Pancreas (tissue), 10 donors: ENCODE measurements around the gene DUSP16. TPM values are rescaled to one million over a fixed set of nuclear protein-coding genes. Genes with fewer than 3 reads are reported as not detected.
"Not testable (repeated sequence)": the region's sequence is repeated elsewhere in the genome, so short reads cannot be mapped to it uniquely, and the experiment has no call there.

Experiments
- ATAC-seq, 4 donors: fragments of 200-7000 bp; cut with Tn5 transposase; one replicate each; pipeline versions ENCODE4 v1.8.0 to v1.9.1; 2020; ENCODE audit warnings: mild to moderate bottlenecking in 4 of 4, moderate library complexity in 4 of 4
- DNase-seq, 6 donors: peaks; one replicate each; pipeline ENCODE4 v3.0.0-alpha.2; 2020
- FAIRE-seq: peaks from 2 replicates; lab custom pipeline; 2012; peaks lifted over from hg19 to GRCh38; lab: Jason Lieb, UNC
- H3K27ac ChIP-seq, 4 donors: fragments of 200-600 bp; sonication (generic); 1 replicate in 3 of 4; 2 replicates in 1 of 4; pipeline versions ENCODE4 v1.5.0 to v1.8.0; 2020
- H3K27me3 ChIP-seq, 4 donors: fragments of 200-600 bp; one replicate each; pipeline ENCODE4 v1.8.0; 2021
- H3K36me3 ChIP-seq, 3 donors: fragments of 200-600 bp; sonication (generic) in 1 of 3; one replicate each; pipeline versions ENCODE4 v1.5.0 to v1.8.0; 2020 to 2021
- H3K4me1 ChIP-seq, 3 donors: fragments of 200-600 bp; one replicate each; pipeline ENCODE4 v1.8.0; 2021
- H3K4me3 ChIP-seq, 4 donors: fragments of 200-600 bp; sonication (generic) in 2 of 4; one replicate each; pipeline versions ENCODE4 v1.5.0 to v1.8.0; 2020 to 2021
- H3K9me3 ChIP-seq, 4 donors: fragments of 200-600 bp; one replicate each; pipeline ENCODE4 v1.8.0; 2021
- CTCF ChIP-seq, 4 donors: fragments of 200-600 bp; sonication (generic) in 3 of 4; IDR thresholded peaks; one replicate each; pipeline versions ENCODE4 v1.5.0 to v1.8.0; 2021; ENCODE audit warnings: antibody characterized with exemption in 4 of 4
- WGBS, 2 donors: extraction: QIAGEN DNeasy Blood & Tissue Kit; methylation state at CpG; one replicate each; pipeline ENCODE4 v1.1.7; 2013; 5-methylcytosine and 5-hydroxymethylcytosine counted together
- intact Hi-C, 3 donors: fragments of 100-400 bp; cut with DNase I; formaldehyde crosslinking; loops; one replicate each; pipeline versions ENCODE4 v1.11.1 to v1.14.2; 2022
- polyA plus RNA-seq, 2 donors: library from polyadenylated mRNA; stranded (reverse); fragments of 200-250 nt; gene quantifications; one replicate each; pipeline ENCODE4 v1.2.3, GENCODE V29; 2013
- total RNA-seq, 6 donors: library from RNA; stranded (reverse); fragmentation: NEBNext Ultra II Directional in 4 of 6; extraction: Animal tissue kit (Norgen Biotek cat#: 25700) in 4 of 6; gene quantifications; one replicate each; pipeline versions ENCODE4 v1.2.1 to v1.2.4, GENCODE V29; 2021 to 2023
- donor health status: healthy with polysubstance abuse.
- donor health status: DM: no; HTN: no; CAD: no; lungs with moderate emphysema.
- donor health status: DM: no; HTN: no; CAD: no.
- donor health status: control.
- donor health status: control.
- donor health status: Bipolar disorder and iron deficiency.
- donor health status: DM: yes; HTN: yes; CAD: no.
- donor health status: DM: no; HTN: no; CAD: no.
- donor health status: DM: no; HTN: no; CAD: no.
- donor health status: DM: yes; HTN: yes; CAD: no.

Gene DUSP16
- total and polyA plus RNA-seq, 8 donors = 5.8 to 38.7 (median 26.5) TPM

- ATAC-seq (no peak), FAIRE-seq (no peak), DNase-seq (no peak)
- Histone ChIP-seq H3K4me3 (no peak overlapping the region), H3K4me1 (no peaks in the 10 kb centered on the region), H3K36me3 (peaks cover 0 to 22% (median 11%) of the 10 kb centered on the region in 3 donors), H3K27me3 (no peaks in the 10 kb centered on the region), H3K9me3 (no peaks in the 10 kb centered on the region), H3K27ac (no peak overlapping the region)
- 93 to 94% methylated on average over 4 of the region's 4 CpGs for WGBS, 2 donors
- intact Hi-C loops = no loop called here
- TF ChIP-seq CTCF (IDR thresholded peaks at IDR 0.05) = no peak
These were observed 89.4 kb downstream of the DUSP16 start for GRCh38 chr12:12473223-12473622.

- ATAC-seq, H3K9me3 ChIP-seq, intact Hi-C loops, H3K27me3 ChIP-seq, H3K27ac ChIP-seq, DNase-seq, H3K4me3 ChIP-seq, FAIRE-seq, H3K4me1 ChIP-seq: not testable (repeated sequence)
- H3K36me3 ChIP-seq = peaks cover 0 to 17% (median 8%) of the 10 kb centered on the region in 3 donors
- WGBS, 2 donors = 84 to 87% methylated on average over 34 to 36 of the region's 37 CpGs
These were observed 90.4 kb downstream of the DUSP16 start for GRCh38 chr12:12471982-12472961.

DNA sequence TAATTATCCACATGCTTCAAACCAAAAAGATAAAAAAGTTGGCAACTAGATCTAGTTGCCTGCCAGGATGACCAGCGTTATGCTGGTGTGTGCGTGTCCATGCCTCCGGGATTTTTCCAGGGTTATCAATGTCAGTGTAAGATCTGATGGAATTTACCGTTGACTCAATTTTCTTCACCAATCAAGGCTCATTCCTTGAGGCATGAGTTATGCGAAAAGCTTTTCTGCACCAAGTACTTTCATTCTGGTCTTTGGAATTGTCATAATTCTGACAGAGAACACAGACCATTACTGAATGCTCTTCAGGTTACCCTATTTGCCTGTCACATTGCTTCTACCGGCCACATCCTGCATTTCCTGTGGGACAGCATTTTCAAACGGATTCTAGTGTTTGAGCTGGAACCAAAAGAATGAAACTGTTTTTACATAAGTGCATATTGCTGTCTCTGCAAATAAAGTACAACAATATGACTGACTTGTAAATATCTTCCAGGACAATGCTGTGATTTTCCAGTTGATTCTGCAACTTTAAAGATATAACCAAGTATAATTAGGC, 91.8 kb downstream of the DUSP16 start:
- 61% methylated on average over 7 of the region's 7 CpGs for WGBS, 2 donors

GRCh38 chr12:12469386-12469785, 93.3 kb downstream of the DUSP16 start:
- no peaks in the 10 kb centered on the region for H3K4me1 ChIP-seq
- H3K27me3 ChIP-seq = no peaks in the 10 kb centered on the region
- intact Hi-C loops = no loop called here
- TF ChIP-seq CTCF (IDR thresholded peaks at IDR 0.05) = no peak
- FAIRE-seq (no peak), DNase-seq (no peak), ATAC-seq (no peak)
- H3K27ac ChIP-seq = no peak overlapping the region
- H3K36me3 ChIP-seq = no peaks in the 10 kb centered on the region
- 91 to 95% methylated on average over 7 of the region's 7 CpGs for WGBS, 2 donors
- H3K4me3 ChIP-seq = no peak overlapping the region
- H3K9me3 ChIP-seq = no peaks in the 10 kb centered on the region

More for the DNA sequence above, 91.8 kb downstream of the DUSP16 start:
- Histone ChIP-seq H3K9me3 (no peaks in the 10 kb centered on the region), H3K27me3 (no peaks in the 10 kb centered on the region), H3K27ac (no peak overlapping the region), H3K36me3 (peaks cover 0 to 2% (median 0%) of the 10 kb centered on the region in 3 donors), H3K4me1 (no peaks in the 10 kb centered on the region), H3K4me3 (no peak overlapping the region)
- ATAC-seq (no peak), FAIRE-seq (no peak), DNase-seq (no peak)
- intact Hi-C loops = no loop called here
- no peak for TF ChIP-seq CTCF (IDR thresholded peaks at IDR 0.05)

DNA sequence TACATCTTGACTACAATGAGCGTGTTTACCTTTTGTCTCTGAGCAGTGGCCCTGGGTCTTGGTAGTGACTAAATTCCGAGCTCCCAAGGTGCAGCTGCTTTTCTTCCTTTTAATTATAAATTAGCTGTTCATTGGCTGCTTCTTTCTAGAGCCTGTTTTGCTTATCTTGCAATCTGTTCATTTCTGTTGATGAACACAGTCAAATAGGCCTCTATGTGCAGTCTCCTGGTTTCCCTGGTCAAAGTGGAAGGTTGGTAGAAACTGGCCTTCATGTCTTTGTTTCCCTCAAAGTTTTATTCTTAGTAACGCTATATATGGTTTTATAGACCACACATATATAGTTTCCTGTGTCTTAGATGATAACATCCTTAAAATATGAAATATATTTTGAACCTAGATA, 94.1 kb downstream of the DUSP16 start:
- DNase-seq (no peak), ATAC-seq (no peak), FAIRE-seq (no peak)
- Histone ChIP-seq H3K27me3 (no peaks in the 10 kb centered on the region), H3K27ac (no peak overlapping the region), H3K4me1 (no peaks in the 10 kb centered on the region), H3K36me3 (no peaks in the 10 kb centered on the region), H3K9me3 (no peaks in the 10 kb centered on the region), H3K4me3 (no peak overlapping the region)
- intact Hi-C loops = no loop called here
- no peak for TF ChIP-seq CTCF (IDR thresholded peaks at IDR 0.05)
- 96 to 97% methylated on average over 3 of the region's 3 CpGs for WGBS, 2 donors
